ENCODE measurements around the gene HINFP. TPM values are rescaled to one million over a fixed set of nuclear protein-coding genes. Genes with fewer than 3 reads are reported as not detected.

The HINFP gene
- total and polyA plus RNA-seq, 11 donors, result 9.4 to 16.3 (median 12.8) TPM

- DNase-seq (no peak), ATAC-seq (no peak)
- H3K27me3 ChIP-seq, result peaks cover 0 to 47% (median 0%) of the 10 kb centered on the region in 9 donors
- H3K27ac ChIP-seq, result no peak overlapping the region
- intact Hi-C loops (cut with DNase I), result loop anchor here in 7 of 10 donors (5.0 to 10.0 kb wide), 6 partner anchors 42 to 327 kb away; partner anchors contain the start of genes MCAM (in 1 of the 7) and RNF26 (in 1 of the 7)
- TF ChIP-seq POLR2A (IDR thresholded peaks at IDR 0.05) (no peak), CTCF (IDR thresholded peaks at IDR 0.05) (no peak)
- 35 to 52% (median 46%) methylated on average over 26 to 33 of the region's 33 CpGs for WGBS, 4 donors
- no peaks in the 10 kb centered on the region for H3K9me3 ChIP-seq
- no peaks in the 10 kb centered on the region for H3K36me3 ChIP-seq
- peaks cover 0 to 19% (median 7%) of the 10 kb centered on the region in 12 donors for H3K4me1 ChIP-seq
- peak overlapping the region in 10 of 12 donors; percentile 51 to 83 (median 64) for H3K4me3 ChIP-seq
Measured at GRCh38 chr11:119149786-119150275, 28.5 kb downstream of the HINFP start.

- Histone ChIP-seq H3K9me3 (no peaks in the 10 kb centered on the region), H3K27me3 (peaks cover 0 to 33% (median 0%) of the 10 kb centered on the region in 9 donors), H3K36me3 (no peaks in the 10 kb centered on the region), H3K27ac (no peak overlapping the region), H3K4me1 (peaks cover 0 to 16% (median 7%) of the 10 kb centered on the region in 12 donors), H3K4me3 (no peak overlapping the region)
- intact Hi-C loops (cut with DNase I), result loop anchor here in 1 of 10 donors (5.0 kb wide), 1 partner anchor 45 kb away; no protein-coding TSS in a partner anchor
- DNase-seq (no peak), ATAC-seq (no peak)
- TF ChIP-seq POLR2A (IDR thresholded peaks at IDR 0.05) (no peak), CTCF (IDR thresholded peaks at IDR 0.05) (no peak)
- 86 to 91% (median 89%) methylated on average over 8 to 9 of the region's 9 CpGs for WGBS, 4 donors
Measured at GRCh38 chr11:119152043-119152442, 30.7 kb downstream of the HINFP start.

- TF ChIP-seq CTCF (IDR thresholded peaks at IDR 0.05), result no peak
- no peak for TF ChIP-seq POLR2A (IDR thresholded peaks at IDR 0.05)
- Histone ChIP-seq H3K36me3 (no peaks in the 10 kb centered on the region), H3K4me3 (no peak overlapping the region), H3K27ac (no peak overlapping the region), H3K27me3 (peaks cover 0 to 31% (median 0%) of the 10 kb centered on the region in 9 donors), H3K4me1 (peaks cover 0 to 16% (median 7%) of the 10 kb centered on the region in 12 donors), H3K9me3 (no peaks in the 10 kb centered on the region)
- intact Hi-C loops (cut with DNase I), result loop anchor here in 1 of 10 donors (5.0 kb wide), 1 partner anchor 45 kb away; no protein-coding TSS in a partner anchor
- no peak for DNase-seq
- ATAC-seq, result no peak
- WGBS, 4 donors, result 92 to 94% (median 93%) methylated on average over 4 of the region's 4 CpGs
Measured at GRCh38 chr11:119152604-119153003, 31.2 kb downstream of the HINFP start.

GRCh38 chr11:119153049-119153818 lies 31.9 kb downstream of the HINFP start:
- no peak for DNase-seq
- H3K4me1 ChIP-seq, result peaks cover 0 to 16% (median 7%) of the 10 kb centered on the region in 12 donors
- H3K36me3 ChIP-seq, result no peaks in the 10 kb centered on the region
- 84 to 90% (median 87%) methylated on average over 9 of the region's 9 CpGs for WGBS, 4 donors
- ATAC-seq, result no peak
- peaks cover 0 to 25% (median 0%) of the 10 kb centered on the region in 9 donors for H3K27me3 ChIP-seq
- H3K9me3 ChIP-seq, result no peaks in the 10 kb centered on the region
- intact Hi-C loops (cut with DNase I), result loop anchor here in 1 of 10 donors (5.0 kb wide), 1 partner anchor 44 kb away; no protein-coding TSS in a partner anchor
- no peak overlapping the region for H3K4me3 ChIP-seq
- no peak overlapping the region for H3K27ac ChIP-seq
- TF ChIP-seq CTCF (IDR thresholded peaks at IDR 0.05), result no peak
